Natural killer cell (primary cell): ENCODE measurements around the gene CMIP. TPM values are rescaled to one million over a fixed set of nuclear protein-coding genes. Genes with fewer than 3 reads are reported as not detected.

Experiments used
- ATAC-seq, 3 donors: fragments of 150-1000 bp in 2 of 3; fragments of 200-7000 bp in 1 of 3; cut with Tn5 transposase; 1 replicate in 1 of 3; 2 replicates in 2 of 3; pipeline ENCODE4 v1.10.0; 2021; ENCODE audit warnings: mild to moderate bottlenecking in 2 of 3, moderate library complexity in 2 of 3
- DNase-seq, 2 donors: peaks; one replicate each; pipeline versions ENCODE4 v3.0.0 to v3.0.0-alpha.2; 2013 to 2021; ENCODE audit warnings: mixed read lengths in 1 of 2
- H3K27ac ChIP-seq: one replicate; pipeline ENCODE4 v1.5.1; 2013; ENCODE audit warnings: mild to moderate bottlenecking, low read length
- H3K27me3 ChIP-seq: one replicate; pipeline ENCODE4 v1.6.1; 2013; ENCODE audit warnings: low read length; ENCODE audit not compliant: control insufficient read depth, insufficient read depth
- H3K36me3 ChIP-seq: one replicate; pipeline ENCODE4 v1.6.1; 2013; ENCODE audit warnings: low read length; ENCODE audit not compliant: control insufficient read depth, insufficient read depth
- H3K4me1 ChIP-seq: one replicate; pipeline ENCODE4 v1.6.1; 2013; ENCODE audit warnings: low read length; ENCODE audit not compliant: control insufficient read depth, insufficient read depth
- H3K4me3 ChIP-seq: one replicate; pipeline ENCODE4 v1.5.1; 2013; ENCODE audit warnings: low read length
- H3K9me3 ChIP-seq: one replicate; pipeline ENCODE4 v1.6.1; 2013; ENCODE audit warnings: low read length; ENCODE audit not compliant: control insufficient read depth, insufficient read depth
- H3K27ac Mint-ChIP-seq, 2 donors: one replicate each; pipeline ENCODE4 v1.8.0; 2022; ENCODE audit warnings: mild to moderate bottlenecking in 2 of 2, mixed read lengths in 2 of 2, moderate library complexity in 1 of 2
- H3K27me3 Mint-ChIP-seq, 2 donors: one replicate each; pipeline ENCODE4 v1.8.0; 2022; ENCODE audit warnings: low read depth in 2 of 2, mixed read lengths in 2 of 2
- H3K36me3 Mint-ChIP-seq: one replicate; pipeline ENCODE4 v1.8.0; 2022; ENCODE audit warnings: mixed read lengths
- H3K4me1 Mint-ChIP-seq, 2 donors: one replicate each; pipeline ENCODE4 v1.8.0; 2022; ENCODE audit warnings: mixed read lengths in 2 of 2
- H3K4me3 Mint-ChIP-seq: one replicate; pipeline ENCODE4 v1.8.0; 2022; ENCODE audit warnings: mild to moderate bottlenecking, moderate library complexity, mixed read lengths
- H3K9me3 Mint-ChIP-seq, 2 donors: one replicate each; pipeline ENCODE4 v1.8.0; 2022; ENCODE audit warnings: mixed read lengths in 2 of 2
- WGBS: methylation state at CpG from one replicate; pipeline ENCODE4 v1.1.7; 2013; ENCODE audit warnings: missing lambda C conversion rate; ENCODE audit not compliant: insufficient coverage; 5-methylcytosine and 5-hydroxymethylcytosine counted together
- intact Hi-C: fragments of 100-400 bp; cut with micrococcal nuclease; formaldehyde crosslinking; loops from one replicate; pipeline ENCODE4 v1.14.2; 2022
- total RNA-seq, 4 donors: library from RNA; stranded (reverse); fragments of 120-200 nt in 1 of 4; gene quantifications; one replicate each; pipeline versions ENCODE4 v1.2.3 to v1.2.4, GENCODE V29; 2013 to 2022
- TF ChIP-seq, protein P1 (sequence below): fragments of 200-600 bp; IDR thresholded peaks from one replicate; pipeline ENCODE4 v1.8.0; 2022; ENCODE audit warnings: antibody characterized with exemption

CMIP gene
- total RNA-seq, 3 donors from 2014 or later (not counting 1 experiment from before 2014, with no cell fraction given), result 88.2 to 115 (median 91.5) TPM

DNA sequence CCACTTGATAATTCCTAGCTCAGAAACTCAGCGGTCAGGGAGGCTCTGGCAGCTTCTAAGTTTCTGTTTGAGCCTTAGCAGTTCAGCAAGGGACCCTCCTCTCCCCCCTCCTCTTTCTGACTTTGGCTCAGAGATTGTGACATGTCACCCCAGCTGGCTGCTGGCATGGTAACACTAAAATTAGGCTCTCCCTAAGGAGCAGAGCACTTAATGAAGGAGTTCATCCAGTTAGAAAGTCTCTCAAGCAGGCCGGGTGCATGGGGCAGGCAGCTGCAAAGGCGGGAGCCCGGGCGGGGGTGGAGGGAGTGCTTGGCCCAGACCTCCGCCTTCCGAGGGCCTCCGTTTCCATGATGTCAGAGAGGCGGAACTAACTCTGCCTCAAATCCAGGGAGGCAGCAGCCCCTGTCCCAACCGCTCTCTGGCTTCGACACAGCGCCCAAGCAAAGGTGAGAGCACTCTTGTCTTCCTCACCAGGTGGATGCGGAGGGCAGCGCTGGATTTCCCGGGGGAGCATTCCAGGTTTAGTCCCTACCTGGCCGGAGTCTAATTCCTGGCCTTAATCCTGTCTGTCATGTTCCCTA, 206.5 kb downstream of the CMIP start:
- Mint-ChIP-seq H3K4me1 (peaks cover 29 to 33% of the 10 kb centered on the region in 2 donors), H3K27ac (no peak overlapping the region), H3K9me3 (no peaks in the 10 kb centered on the region), H3K4me3 (no peak overlapping the region), H3K27me3 (no peaks in the 10 kb centered on the region), H3K36me3 (no peaks in the 10 kb centered on the region)
- intact Hi-C loops, result no loop called here
- peaks cover 27% of the 10 kb centered on the region for H3K36me3 ChIP-seq
- H3K4me3 ChIP-seq, result no peak overlapping the region
- H3K9me3 ChIP-seq, result no peaks in the 10 kb centered on the region
- no peak for DNase-seq
- no peaks in the 10 kb centered on the region for H3K27me3 ChIP-seq
- 97% methylated on average over 16 of the region's 16 CpGs for WGBS
- ATAC-seq, result no peak
- no peaks in the 10 kb centered on the region for H3K4me1 ChIP-seq
- TF ChIP-seq, protein P1, sequence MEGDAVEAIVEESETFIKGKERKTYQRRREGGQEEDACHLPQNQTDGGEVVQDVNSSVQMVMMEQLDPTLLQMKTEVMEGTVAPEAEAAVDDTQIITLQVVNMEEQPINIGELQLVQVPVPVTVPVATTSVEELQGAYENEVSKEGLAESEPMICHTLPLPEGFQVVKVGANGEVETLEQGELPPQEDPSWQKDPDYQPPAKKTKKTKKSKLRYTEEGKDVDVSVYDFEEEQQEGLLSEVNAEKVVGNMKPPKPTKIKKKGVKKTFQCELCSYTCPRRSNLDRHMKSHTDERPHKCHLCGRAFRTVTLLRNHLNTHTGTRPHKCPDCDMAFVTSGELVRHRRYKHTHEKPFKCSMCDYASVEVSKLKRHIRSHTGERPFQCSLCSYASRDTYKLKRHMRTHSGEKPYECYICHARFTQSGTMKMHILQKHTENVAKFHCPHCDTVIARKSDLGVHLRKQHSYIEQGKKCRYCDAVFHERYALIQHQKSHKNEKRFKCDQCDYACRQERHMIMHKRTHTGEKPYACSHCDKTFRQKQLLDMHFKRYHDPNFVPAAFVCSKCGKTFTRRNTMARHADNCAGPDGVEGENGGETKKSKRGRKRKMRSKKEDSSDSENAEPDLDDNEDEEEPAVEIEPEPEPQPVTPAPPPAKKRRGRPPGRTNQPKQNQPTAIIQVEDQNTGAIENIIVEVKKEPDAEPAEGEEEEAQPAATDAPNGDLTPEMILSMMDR, result no peak
- no peak overlapping the region for H3K27ac ChIP-seq

DNA sequence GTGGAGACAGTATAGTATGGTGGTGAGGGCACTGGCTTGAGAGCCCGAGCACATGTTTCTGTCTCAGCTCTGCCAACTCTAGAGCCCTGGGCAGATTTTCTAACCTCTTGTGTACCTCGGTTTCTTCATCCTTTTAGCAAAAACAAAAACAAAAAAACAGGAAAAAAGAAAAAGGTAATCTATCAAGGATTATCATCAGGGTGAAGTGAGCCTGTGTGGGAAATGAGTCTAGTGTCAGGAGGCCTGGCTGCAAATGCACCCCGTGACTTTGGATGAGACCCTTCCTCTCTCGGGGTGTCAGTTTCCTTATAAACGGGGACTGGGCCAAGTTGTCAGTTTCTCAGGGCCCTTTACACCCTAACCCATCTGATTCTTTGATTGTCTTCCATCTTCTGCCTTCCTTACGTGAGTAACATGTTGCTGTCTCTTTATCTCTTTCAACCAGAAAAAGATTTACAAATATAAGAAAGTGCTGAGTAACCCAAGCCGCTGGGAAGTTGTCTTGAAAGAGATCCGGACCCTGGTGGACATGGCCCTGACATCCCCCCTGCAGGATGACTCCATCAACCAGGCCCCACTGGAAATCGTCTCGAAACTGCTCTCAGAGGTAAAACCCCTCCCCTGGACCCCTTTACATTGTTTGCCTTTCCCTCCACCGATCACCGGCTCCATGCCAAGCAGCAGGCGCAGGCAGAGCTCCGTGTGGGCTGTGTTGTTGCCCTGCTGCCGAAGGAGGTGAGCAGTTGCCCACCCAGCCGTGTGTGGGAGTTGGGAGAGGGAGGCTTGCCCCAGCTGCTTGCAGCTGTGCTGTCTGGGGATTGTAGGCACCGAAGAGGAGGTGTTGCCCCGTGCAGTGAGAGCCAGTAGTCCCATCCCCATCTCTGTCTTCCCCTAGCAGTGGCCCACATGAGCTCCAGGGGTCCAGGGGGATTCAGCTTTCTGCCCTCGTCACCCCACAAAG, 207.4 kb downstream of the CMIP start:
- H3K27me3 Mint-ChIP-seq, result no peaks in the 10 kb centered on the region
- Histone ChIP-seq H3K27ac (no peak overlapping the region), H3K9me3 (no peaks in the 10 kb centered on the region), H3K4me1 (no peaks in the 10 kb centered on the region), H3K4me3 (no peak overlapping the region), H3K36me3 (peaks cover 27% of the 10 kb centered on the region), H3K27me3 (no peaks in the 10 kb centered on the region)
- DNase-seq (no peak), ATAC-seq (no peak)
- H3K27ac Mint-ChIP-seq, result no peak overlapping the region
- no peaks in the 10 kb centered on the region for H3K9me3 Mint-ChIP-seq
- no peak overlapping the region for H3K4me3 Mint-ChIP-seq
- TF ChIP-seq, protein P1, result no peak
- intact Hi-C loops, result no loop called here
- no peaks in the 10 kb centered on the region for H3K36me3 Mint-ChIP-seq
- whole genome bisulfite sequencing, result 93% methylated on average over 18 of the region's 19 CpGs
- peaks cover 22 to 24% of the 10 kb centered on the region in 2 donors for H3K4me1 Mint-ChIP-seq

DNA sequence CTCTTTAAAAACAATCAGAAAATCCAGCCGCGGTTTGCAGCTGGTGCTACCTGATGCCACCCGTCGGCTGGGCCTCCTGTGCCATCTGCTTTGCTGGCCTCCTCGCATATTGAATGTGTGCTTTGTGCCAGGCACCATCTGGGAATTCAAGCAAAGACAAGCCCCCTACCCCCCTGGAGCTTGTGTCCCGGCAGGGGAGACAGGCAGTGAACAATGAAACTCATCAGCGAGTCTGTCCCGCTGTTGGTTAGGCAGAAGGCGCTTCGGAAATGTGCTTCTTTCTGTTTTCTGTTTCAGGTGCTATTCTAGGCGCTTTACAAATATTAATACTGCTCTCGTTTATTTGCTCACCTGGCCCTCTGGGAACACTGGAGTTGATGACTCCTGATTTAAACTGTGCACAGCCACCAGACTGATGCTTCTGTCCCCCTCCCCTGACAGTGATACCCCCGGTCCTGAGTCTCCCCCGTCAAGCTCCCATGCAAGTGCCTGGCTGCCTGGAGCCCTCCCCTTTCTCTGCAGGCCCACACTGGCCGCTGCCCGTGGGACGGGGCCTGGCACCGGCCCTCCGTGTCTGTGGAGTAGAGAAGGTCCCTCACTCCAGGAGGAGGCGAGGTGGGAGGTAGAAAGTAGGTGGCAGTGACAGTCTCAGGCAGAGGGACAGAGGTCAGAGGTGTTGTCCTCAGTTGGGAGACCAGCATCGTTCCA, 208.3 kb downstream of the CMIP start:
- WGBS, result 92% methylated on average over 19 of the region's 21 CpGs

More for the DNA sequence above, 208.3 kb downstream of the CMIP start:
- H3K4me3 Mint-ChIP-seq, result no peak overlapping the region
- peaks cover 15 to 17% of the 10 kb centered on the region in 2 donors for H3K4me1 Mint-ChIP-seq
- no peaks in the 10 kb centered on the region for H3K27me3 ChIP-seq
- H3K27ac Mint-ChIP-seq, result no peak overlapping the region
- H3K27ac ChIP-seq, result no peak overlapping the region
- intact Hi-C loops, result no loop called here
- TF ChIP-seq, protein P1, result no peak
- H3K36me3 Mint-ChIP-seq, result peaks cover 3% of the 10 kb centered on the region
- H3K27me3 Mint-ChIP-seq, result no peaks in the 10 kb centered on the region
- DNase-seq, result no peak
- no peaks in the 10 kb centered on the region for H3K9me3 Mint-ChIP-seq
- peaks cover 36% of the 10 kb centered on the region for H3K36me3 ChIP-seq
- no peaks in the 10 kb centered on the region for H3K9me3 ChIP-seq
- H3K4me3 ChIP-seq, result no peak overlapping the region
- ATAC-seq, result no peak
- H3K4me1 ChIP-seq, result no peaks in the 10 kb centered on the region
